HG03354 (cell line): Measurements from ENCODE around the gene UGT3A2.
A peak's percentile ranks its signal among the peaks of the same experiment; 100 is the strongest.

Experiments
- ATAC-seq: cut with Tn5 transposase; IDR thresholded peaks from one replicate; pipeline ENCODE4 v1.9.1; 2021; ENCODE audit warnings: mild to moderate bottlenecking; ENCODE audit not compliant: unreplicated experiment, poor library complexity, severe bottlenecking

Gene UGT3A2

GRCh38 chr5:36066540-36067210, at the start of gene UGT3A2:
UGT3A2 (minus strand) TSS chr5:36066882; CDS start chr5:36066789, 93 bp downstream.
- ATAC-seq: no peak

GRCh38 chr5:36111238-36111637, 44.6 kb upstream of the UGT3A2 start:
- no peak for ATAC-seq

GRCh38 chr5:36108758-36109460, 42.2 kb upstream of the UGT3A2 start:
- ATAC-seq: no peak

- ATAC-seq: no peak
Observed at GRCh38 chr5:36105819-36106218, 39.1 kb upstream of the UGT3A2 start.

- ATAC-seq: no peak
Observed at GRCh38 chr5:36099748-36100147, 33.1 kb upstream of the UGT3A2 start.

GRCh38 chr5:36096486-36096885, 29.8 kb upstream of the UGT3A2 start:
- no peak for ATAC-seq

- peak; percentile 91 for ATAC-seq
Observed at GRCh38 chr5:36089989-36090388, 23.3 kb upstream of the UGT3A2 start.

- peak; percentile 97 for ATAC-seq
Observed at GRCh38 chr5:36079200-36079781, 12.6 kb upstream of the UGT3A2 start.

- ATAC-seq: no peak
Observed at GRCh38 chr5:36078430-36078829, 11.7 kb upstream of the UGT3A2 start.

GRCh38 chr5:36073595-36074216, 7.0 kb upstream of the UGT3A2 start:
- ATAC-seq: peak; percentile 82

GRCh38 chr5:36070687-36071571, 4.2 kb upstream of the UGT3A2 start:
- peak; percentile 61 for ATAC-seq

GRCh38 chr5:36068751-36069281, 2.1 kb upstream of the UGT3A2 start:
- ATAC-seq: no peak

GRCh38 chr5:36066001-36066539, 612 bp downstream of the UGT3A2 start:
- no peak for ATAC-seq

GRCh38 chr5:36060420-36060887, 6.2 kb downstream of the UGT3A2 start:
- no peak for ATAC-seq

GRCh38 chr5:36059571-36060419, 6.9 kb downstream of the UGT3A2 start:
- ATAC-seq: no peak

GRCh38 chr5:36058776-36059175, 7.9 kb downstream of the UGT3A2 start:
- no peak for ATAC-seq

GRCh38 chr5:36057386-36057785, 9.3 kb downstream of the UGT3A2 start:
- ATAC-seq: no peak

- no peak for ATAC-seq
Observed at GRCh38 chr5:36056422-36056821, 10.3 kb downstream of the UGT3A2 start.
